A673 (cell line): ENCODE data around the gene MBTPS1.

Source experiments
- CTCF ChIP-seq: fragments of 300-800, 200-600 bp; sonication (generic); conservative IDR thresholded peaks from 2 replicates; pipeline ENCODE4 v1.5.1; 2017; ENCODE audit warnings: low read depth, mild to moderate bottlenecking, antibody characterized with exemption, low read length, moderate library complexity, mixed read lengths
- EZH2 ChIP-seq: fragments of 200-600 bp; sonication (generic); IDR thresholded peaks from 2 replicates; pipeline ENCODE4 v1.6.1; 2017; ENCODE audit warnings: borderline replicate concordance, low read depth, mild to moderate bottlenecking, mixed read lengths, antibody characterized with exemption, low read length; ENCODE audit not compliant: poor library complexity, severe bottlenecking

GRCh38 chr16:84009282-84009681 is 107.5 kb downstream of the MBTPS1 start:
- TF ChIP-seq CTCF (no peak), EZH2 (no peak)
